Stimulated activated CD8-positive, alpha-beta memory T cell treated with anti-CD3 and anti-CD28 coated beads, Interleukin-7, amount 100 ng/mL, for 4 hours (primary cell): Measurements from ENCODE around the gene EPS8L1.

Experiments used
- DNase-seq, 2 donors: peaks; one replicate each; pipeline ENCODE4 v3.0.0-alpha.2; 2020; ENCODE audit warnings: low read depth in 2 of 2

EPS8L1 gene

DNA sequence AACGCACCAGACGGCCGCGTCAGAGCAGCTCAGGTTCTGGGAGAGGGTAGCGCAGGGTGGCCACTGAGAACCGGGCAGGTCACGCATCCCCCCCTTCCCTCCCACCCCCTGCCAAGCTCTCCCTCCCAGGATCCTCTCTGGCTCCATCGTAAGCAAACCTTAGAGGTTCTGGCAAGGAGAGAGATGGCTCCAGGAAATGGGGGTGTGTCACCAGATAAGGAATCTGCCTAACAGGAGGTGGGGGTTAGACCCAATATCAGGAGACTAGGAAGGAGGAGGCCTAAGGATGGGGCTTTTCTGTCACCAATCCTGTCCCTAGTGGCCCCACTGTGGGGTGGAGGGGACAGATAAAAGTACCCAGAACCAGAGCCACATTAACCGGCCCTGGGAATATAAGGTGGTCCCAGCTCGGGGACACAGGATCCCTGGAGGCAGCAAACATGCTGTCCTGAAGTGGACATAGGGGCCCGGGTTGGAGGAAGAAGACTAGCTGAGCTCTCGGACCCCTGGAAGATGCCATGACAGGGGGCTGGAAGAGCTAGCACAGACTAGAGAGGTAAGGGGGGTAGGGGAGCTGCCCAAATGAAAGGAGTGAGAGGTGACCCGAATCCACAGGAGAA lies 39.9 kb downstream of the EPS8L1 start:
- DNase-seq: no peak

DNA sequence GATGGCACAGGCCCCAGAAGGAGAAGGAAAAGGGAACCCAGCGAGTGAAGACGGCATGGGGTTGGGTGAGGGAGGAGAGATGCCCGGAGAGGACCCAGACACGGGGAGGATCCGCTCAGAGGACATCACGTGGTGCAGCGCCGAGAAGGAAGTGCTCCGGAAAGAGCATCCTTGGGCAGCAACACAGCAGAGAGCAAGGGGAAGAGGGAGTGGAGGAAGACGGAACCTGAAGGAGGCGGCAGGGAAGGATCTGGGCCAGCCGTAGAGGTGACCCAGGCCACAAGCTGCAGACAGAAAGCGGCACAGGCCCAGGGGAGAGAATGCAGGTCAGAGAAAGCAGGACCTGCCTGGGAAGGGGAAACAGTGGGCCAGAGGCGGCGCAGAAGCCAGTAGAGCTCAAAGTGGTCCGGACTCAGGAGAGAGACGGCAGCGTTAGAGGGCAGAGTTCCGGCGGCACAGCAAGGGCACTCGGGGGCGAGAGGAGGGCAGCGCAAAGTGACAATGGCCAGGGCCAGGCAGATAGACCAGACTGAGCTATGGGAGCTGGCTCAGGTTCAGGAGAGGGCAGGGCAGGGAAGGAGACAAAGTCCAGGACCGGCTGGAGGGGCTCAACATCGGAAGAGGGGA lies 40.7 kb downstream of the EPS8L1 start:
- DNase-seq: peak; percentile 21 to 41

DNA sequence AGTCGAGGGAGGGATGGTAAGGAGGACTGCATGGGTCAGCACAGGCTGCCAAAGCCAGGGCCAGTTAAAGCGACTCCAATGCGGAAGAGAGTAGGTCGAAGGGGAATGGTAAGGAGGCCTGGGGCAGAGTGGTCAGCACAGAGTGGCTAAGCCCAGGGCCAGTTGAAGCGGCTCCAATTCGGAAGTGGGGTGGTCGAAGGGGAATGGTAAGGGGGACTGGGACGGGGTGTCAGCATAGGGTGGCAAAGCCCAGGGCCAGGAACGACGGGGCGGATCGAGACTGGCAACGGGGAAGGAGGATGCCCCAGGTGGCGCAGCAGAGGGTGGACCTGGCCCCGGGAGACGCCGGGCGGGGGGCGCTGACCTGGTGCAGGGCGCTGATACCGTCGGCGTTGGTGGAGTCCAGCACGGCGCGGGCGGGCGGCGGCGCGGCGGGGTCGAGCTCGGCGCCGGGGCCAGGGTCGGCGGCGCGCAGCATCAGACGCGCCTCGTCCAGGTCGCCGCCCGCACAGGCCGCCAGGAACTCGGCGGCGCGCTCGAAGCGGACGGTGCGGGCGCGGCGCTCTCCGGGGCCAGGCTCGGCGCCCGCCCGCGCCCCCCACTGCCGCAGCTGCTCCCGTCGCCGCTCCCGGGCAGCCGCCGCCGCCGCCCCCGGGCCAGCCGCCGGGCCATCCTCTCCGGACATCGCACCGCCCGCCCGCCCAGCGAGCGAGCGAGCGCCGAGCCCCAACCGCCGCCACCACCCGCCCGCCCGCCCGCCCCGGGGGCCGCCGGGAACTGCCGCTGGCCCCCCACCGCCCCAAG lies 41.4 kb downstream of the EPS8L1 start, which contains the start of gene PPP1R12C:
TSS of gene PPP1R12C (minus strand) at position 779 of the 804 bp plus-strand sequence. CDS start at position 685, 94 bp downstream.
- no peak for DNase-seq

DNA sequence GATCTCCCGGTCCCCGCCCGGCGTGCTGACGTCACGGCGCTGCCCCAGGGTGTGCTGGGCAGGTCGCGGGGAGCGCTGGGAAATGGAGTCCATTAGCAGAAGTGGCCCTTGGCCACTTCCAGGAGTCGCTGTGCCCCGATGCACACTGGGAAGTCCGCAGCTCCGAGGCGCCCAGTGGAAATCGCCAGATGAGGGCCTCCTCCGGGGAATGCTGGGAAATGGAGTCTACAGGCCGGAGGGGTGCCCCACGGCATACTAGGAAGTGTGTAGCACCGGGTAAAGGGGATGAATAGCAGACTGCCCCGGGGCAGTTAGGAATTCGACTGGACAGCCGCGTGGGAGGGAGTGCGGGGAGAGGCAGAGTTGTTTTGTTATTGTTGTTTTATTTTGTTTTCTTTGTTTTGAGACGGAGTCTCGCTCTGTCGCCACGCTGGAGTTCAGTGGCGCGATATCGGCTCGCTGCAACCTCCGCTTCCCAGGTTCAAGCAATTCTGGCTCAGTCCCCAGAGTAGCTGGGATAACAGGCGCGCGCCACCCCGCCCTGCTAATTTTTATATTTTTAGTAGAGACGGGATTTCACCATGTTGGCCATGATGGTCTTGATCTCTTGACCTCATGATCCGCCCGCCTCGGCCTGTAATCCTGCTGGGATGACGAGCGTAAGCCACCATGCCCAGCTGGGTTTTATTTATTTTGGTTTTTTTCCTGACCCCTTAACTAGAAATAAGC lies 42.2 kb downstream of the EPS8L1 start:
- DNase-seq: peak; percentile 94 to 99

DNA sequence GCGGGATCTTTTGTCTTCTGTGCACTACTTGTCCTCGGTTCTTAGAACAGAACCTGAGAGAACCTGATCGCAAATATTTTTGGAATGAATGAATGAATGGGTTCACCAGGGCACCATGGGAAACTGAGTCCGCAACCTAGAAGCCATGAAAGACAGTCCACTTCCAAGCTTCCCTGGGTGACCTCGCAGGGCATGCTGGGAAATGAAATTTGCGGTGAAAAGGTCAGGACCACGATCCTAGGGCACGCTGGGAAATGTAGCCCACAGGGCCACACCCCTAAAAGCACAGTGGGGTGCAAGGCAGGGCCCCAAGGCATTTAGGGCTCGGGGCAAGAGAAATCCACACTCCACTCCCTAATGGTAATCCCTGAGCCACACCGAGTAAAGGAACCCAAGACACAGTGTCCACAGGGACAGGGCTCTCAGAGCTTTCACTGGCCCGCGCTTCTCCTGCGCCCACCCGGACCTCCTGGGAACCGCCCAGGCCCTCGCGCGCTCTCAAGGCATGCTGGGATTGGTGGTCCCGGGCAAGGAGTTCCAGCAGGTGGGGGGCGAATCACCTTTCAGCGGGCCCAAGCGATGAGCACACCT lies 42.8 kb downstream of the EPS8L1 start:
- DNase-seq: no peak

DNA sequence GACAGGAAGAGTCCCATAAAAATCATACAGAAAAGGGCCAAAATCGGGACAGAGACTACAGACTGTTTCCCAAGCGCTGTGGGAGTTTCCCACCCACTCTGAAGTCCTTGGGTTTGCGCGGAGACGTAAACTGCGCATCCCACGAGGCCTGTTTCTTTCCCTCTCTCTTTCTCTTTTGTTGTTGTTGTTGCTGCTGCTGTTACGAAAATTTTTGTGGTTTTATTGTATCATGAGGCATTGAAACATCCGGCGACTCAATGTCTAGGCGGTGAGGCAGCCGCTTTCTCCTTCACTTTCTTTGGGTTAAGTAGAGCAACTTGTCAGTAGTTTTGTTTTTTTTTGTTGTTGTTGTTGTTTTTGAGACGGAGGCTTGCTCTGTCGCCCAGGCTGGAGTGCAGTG lies 43.4 kb downstream of the EPS8L1 start:
- DNase-seq: no peak

DNA sequence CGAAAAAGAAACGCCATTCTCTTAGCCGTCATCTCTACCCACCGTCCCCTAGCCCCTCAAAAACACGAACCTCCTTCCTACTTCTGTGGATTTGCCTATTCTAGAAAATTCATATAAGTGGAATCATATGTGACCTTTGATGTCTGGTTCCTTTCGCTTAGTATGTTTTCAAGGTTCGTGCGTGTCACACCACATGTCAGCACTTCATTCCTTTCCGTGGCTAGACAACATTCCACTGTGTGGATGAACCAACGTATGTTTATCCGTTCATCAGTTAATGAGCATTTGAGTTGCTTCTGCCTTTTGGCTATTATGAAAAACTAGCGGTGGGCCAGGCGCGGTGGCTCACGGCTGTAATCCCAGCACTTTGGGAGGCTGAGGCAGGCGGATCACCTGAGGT lies 55.8 kb downstream of the EPS8L1 start:
- DNase-seq: no peak

DNA sequence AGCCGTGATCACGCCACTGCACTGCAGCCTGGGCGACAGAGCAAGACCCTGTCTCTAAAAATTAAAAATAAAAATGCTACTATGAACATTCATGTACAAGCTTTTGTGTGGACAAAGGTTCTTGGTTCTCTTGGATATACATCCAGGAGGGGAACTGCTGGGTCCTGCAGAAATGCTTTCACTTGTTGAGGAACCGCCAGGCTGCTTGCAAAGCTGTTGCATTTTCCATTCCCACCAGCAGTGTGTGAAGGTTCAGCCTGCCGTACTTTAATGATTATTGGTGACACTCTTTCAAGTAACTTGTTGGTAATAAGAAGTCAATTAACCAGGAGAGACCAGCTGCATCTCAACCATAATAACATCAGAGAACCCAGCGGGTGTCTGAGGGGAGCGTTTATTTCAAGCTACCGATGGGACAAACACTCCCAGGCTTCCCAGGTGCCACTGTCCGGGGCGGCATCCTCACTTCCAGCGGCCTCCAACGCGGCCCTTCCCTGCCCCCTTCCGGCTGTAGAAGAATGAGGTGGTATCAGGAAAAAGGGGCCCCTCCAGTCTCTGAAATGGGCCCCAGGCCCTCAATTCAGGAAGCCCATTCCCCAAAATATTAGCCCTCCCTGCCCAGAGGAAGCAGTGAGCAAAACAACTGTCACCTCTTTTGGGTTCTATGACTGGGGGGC lies 56.9 kb downstream of the EPS8L1 start:
- no peak for DNase-seq

DNA sequence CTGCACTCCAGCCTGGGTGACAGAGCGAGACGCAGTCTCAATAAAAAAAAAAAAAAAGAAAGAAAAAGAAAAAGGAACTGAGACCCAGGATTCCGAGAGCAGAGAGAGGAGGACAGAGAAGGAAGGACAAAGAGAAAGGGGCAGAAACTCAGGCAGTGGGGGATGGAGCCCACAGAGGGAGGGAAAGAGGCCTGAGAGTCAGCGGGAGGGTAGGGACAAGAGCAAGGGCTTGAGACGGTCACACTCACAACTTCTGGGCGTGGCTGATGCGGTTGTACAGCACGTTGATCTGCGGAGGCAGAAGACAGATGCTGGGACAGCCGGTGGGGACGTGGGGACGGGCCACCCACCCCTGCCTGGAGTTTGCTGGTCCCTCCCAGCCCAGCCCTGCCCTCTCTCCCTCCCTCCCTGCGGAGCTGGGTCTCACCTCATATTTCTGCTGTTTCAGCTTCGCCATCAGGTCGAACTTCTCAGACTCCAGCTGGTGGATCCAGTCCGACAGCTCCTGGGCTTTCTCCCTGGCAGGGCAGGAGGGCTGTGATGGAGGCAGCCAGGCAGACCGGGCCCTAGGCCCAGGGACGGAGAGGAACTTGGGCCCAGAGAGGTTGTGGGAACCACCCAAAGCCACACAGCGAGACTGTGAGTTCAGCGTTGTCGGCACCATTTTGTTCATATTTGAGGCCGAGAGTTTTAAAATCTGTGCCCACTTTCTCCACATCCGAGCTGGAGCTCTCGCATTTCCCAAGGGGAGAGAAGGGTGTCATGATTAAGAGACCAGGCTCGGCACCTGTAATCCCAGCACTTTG lies 58.2 kb downstream of the EPS8L1 start:
- no peak for DNase-seq

DNA sequence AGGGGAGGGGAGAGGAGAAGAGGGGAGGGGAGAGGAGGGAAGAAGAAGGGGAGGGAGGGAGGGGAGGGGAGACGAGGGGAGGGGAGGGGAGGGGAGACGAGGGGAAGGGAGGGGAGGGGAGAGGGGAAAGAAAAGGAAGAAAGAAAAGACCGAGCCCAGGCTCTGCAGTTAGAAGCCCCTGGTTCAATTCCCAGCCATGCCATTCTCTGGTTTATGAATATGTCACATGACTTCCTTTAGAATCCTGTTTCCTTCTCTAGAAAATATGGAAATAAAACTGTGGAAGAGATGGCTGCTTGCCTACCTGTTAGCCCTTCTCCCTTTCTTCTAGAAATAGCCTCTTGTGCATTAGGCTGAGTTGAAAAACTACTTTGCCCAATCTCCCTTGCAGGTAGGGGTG lies 59.1 kb downstream of the EPS8L1 start:
- no peak for DNase-seq

DNA sequence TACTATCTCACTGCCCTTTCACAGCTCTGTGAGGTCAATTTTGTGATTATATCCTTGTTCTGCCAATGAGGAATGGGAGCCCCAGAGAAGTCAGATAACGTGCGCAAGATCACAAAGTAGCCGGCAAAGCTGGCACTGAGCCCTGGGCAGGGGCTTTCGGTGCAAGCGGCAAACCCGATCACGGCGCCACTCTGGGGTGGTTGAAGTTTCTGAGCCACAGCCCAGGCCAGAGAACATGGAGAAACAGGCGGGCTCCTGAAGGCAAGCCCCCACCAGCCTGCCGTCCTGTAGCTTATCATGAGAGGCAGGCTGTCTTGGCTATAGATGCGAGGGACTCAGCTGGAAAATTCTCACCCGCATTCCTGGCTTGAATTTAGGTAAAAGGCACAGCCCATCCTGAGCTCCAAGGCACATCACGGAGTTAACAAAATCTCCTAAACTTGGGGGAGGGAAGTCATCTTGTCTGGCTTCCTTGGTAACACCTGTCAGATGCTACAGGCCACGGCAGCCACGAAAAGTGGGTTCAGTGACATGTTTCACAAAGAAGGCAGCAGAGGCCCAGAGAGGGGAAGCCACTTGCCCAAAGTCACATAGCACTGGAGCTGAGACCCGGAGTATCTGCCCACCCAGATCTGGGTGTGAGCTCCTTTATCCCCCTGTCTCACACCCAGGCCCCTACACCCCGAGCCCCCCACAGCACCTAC lies 60.9 kb downstream of the EPS8L1 start:
- DNase-seq: no peak
